ENCODE results near the gene SCT.

SCT gene

GRCh38 chr11:586376-587316, 40.3 kb downstream of the SCT start:
- DNase-seq (ENCODE audit: low spot score) = no peak

GRCh38 chr11:584287-584686, 42.7 kb downstream of the SCT start:
- no peak for DNase-seq (ENCODE audit: low spot score)

GRCh38 chr11:581752-582151, 45.2 kb downstream of the SCT start:
- DNase-seq (ENCODE audit: low spot score) = no peak

GRCh38 chr11:581342-581741, 45.6 kb downstream of the SCT start:
- DNase-seq (ENCODE audit: low spot score) = no peak

- no peak for DNase-seq (ENCODE audit: low spot score)
These were observed 47.0 kb downstream of the SCT start for GRCh38 chr11:579830-580601.

- no peak for DNase-seq (ENCODE audit: low spot score)
These were observed 48.5 kb downstream of the SCT start for GRCh38 chr11:578276-579035.

- DNase-seq (ENCODE audit: low spot score) = no peak
These were observed 49.4 kb downstream of the SCT start for GRCh38 chr11:577611-577894.

- no peak for DNase-seq (ENCODE audit: low spot score)
These were observed 50.0 kb downstream of the SCT start for GRCh38 chr11:576811-577610.
